Esophagus muscularis mucosa (tissue), 4 donors: ENCODE data around the gene ZBTB39.

ENCODE experiments used
- CTCF ChIP-seq, 3 experiments: fragments of 200-600 bp in 2 of 3; fragments of 450-650 bp in 1 of 3; sonication (generic) in 2 of 3; IDR thresholded peaks; one replicate each; pipeline ENCODE4 v1.5.1; 2017 to 2019; ENCODE audit warnings: antibody characterized with exemption in 3 of 3, mild to moderate bottlenecking in 2 of 3, moderate library complexity in 1 of 3
- EP300 ChIP-seq: sonication (generic); formaldehyde crosslinking; IDR thresholded peaks from one replicate; pipeline ENCODE4 v1.6.1; 2017; ENCODE audit warnings: antibody characterized with exemption
- POLR2A ChIP-seq: fragments of 450-650 bp; IDR thresholded peaks from one replicate; pipeline ENCODE4 v1.6.1; 2017; ENCODE audit warnings: antibody characterized with exemption, moderate library complexity, mild to moderate bottlenecking, low read depth

GRCh38 chr12:57049890-57050289 lies 43.5 kb upstream of the ZBTB39 start, which contains the start of gene MYO1A:
- no peak for TF ChIP-seq CTCF (IDR thresholded peaks at IDR 0.05)
- no peak for TF ChIP-seq POLR2A
- no peak for TF ChIP-seq EP300
